Peyer's patch (tissue), 4 donors: ENCODE measurements around the gene POMP. TPM values are rescaled to one million over a fixed set of nuclear protein-coding genes. Genes with fewer than 3 reads are reported as not detected.

ENCODE experiments used
- DNase-seq, 3 donors: peaks; one replicate each; pipeline ENCODE4 v3.0.0-alpha.2; 2017 to 2019
- H3K27ac ChIP-seq, 4 donors: fragments of 200-600 bp; sonication (generic); one replicate each; pipeline ENCODE4 v1.5.1; 2016 to 2019
- H3K27me3 ChIP-seq, 2 donors: fragments of 200-600 bp; sonication (generic); one replicate each; pipeline ENCODE4 v1.5.1; 2019
- H3K36me3 ChIP-seq, 3 donors: fragments of 200-600 bp; sonication (generic); one replicate each; pipeline ENCODE4 v1.5.1; 2016 to 2019
- H3K4me1 ChIP-seq, 4 donors: fragments of 200-600 bp; sonication (generic); one replicate each; pipeline ENCODE4 v1.5.1; 2016 to 2019
- H3K4me3 ChIP-seq, 4 donors: fragments of 200-600 bp; sonication (generic); 1 replicate in 3 of 4; 2 replicates in 1 of 4; pipeline ENCODE4 v1.5.1; 2016 to 2019; ENCODE audit warnings: mild to moderate bottlenecking in 1 of 4
- H3K9me3 ChIP-seq, 4 donors: fragments of 200-600 bp; sonication (generic); one replicate each; pipeline ENCODE4 v1.5.1; 2016 to 2019; ENCODE audit warnings: mild to moderate bottlenecking in 1 of 4
- CTCF ChIP-seq, 6 experiments: fragments of 450-650 bp in 4 of 6; fragments of 200-600 bp in 2 of 6; sonication (generic) in 1 of 6; IDR thresholded peaks; one replicate each; pipeline ENCODE4 v1.5.1; 2017 to 2019; ENCODE audit warnings: antibody characterized with exemption in 6 of 6, mild to moderate bottlenecking in 3 of 6, moderate library complexity in 1 of 6
- POLR2A ChIP-seq, 2 donors: fragments of 450-650 bp; IDR thresholded peaks; one replicate each; pipeline ENCODE4 v1.5.1; 2017; ENCODE audit warnings: antibody characterized with exemption in 2 of 2, mild to moderate bottlenecking in 2 of 2, moderate library complexity in 2 of 2
- total RNA-seq, 4 donors: library from RNA; depleted of rRNA; stranded (reverse); fragments of >200 nt; gene quantifications; one replicate each; pipeline ENCODE4 v1.1.0, GENCODE V29; 2016

The POMP gene
- total RNA-seq, 4 donors from 2014 or later = 24.3 to 68.8 (median 43.2) TPM

DNA sequence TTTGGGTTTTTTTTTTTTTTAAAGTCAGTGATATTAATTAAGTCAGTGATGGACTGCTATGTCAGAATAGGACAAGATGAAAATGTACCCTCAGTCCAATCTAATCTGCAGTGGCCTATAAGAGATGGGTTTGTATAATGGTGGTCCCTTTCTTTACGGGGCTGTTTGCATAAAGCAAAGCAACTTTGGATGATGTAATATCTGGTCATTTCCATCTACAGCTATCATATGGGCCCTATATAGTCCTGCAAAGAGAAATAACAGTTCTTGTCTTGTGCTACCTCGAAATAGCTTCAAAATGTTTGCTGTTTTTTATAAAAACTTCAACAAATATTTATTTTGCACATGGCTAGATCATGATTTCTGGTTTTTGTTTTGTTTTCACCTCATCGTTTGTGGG is 20.2 kb upstream of the POMP start:
- H3K27ac ChIP-seq = peak overlapping the region in 1 of 4 donors; percentile 6
- TF ChIP-seq POLR2A (IDR thresholded peaks at IDR 0.05) = no peak
- no peak for TF ChIP-seq CTCF (IDR thresholded peaks at IDR 0.05)
- no peaks in the 10 kb centered on the region for H3K4me1 ChIP-seq

DNA sequence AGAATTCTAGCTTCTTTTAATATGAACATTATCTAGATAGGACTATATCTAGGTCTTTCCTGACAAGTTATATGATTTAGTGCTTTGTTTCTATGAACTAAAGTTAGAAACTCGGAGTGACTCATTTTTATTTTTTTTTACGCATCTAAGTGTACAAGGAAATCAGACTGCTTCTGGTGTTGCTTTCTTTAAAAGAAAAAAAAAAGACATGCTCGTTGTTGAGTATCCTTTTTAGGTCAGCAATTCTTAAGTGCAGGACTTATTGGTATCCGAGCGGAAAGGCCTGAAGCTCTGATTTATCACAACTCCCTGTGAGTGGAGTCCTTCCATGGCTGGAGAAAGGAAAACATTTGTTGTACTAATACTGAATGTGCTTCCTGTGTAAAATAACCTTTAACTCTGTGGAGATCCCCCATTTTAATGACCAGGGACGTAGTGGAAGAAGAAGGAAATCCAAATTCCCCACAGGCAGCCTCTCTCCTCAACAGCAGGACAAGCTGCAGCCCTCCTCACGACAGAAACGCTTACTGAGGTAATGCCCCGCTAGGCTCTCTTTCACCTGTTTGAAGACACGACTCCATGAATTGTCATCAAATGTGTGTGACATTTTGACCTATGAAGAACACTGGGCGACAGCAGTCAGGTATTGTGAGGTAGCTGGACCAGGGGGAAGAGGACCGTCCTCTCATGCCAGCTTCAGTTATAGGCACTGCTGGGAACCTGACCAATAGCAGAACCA is 17.9 kb upstream of the POMP start:
- Histone ChIP-seq H3K4me3 (no peak overlapping the region), H3K27me3 (no peaks in the 10 kb centered on the region), H3K36me3 (no peaks in the 10 kb centered on the region), H3K4me1 (no peaks in the 10 kb centered on the region), H3K9me3 (no peaks in the 10 kb centered on the region), H3K27ac (peak overlapping the region in 2 of 4 donors; percentile 11 to 21)
- DNase-seq = no peak
- TF ChIP-seq CTCF (IDR thresholded peaks at IDR 0.05) (no peak), POLR2A (IDR thresholded peaks at IDR 0.05) (no peak)

More for the DNA sequence above, 20.2 kb upstream of the POMP start:
- Histone ChIP-seq H3K4me3 (no peak overlapping the region), H3K36me3 (no peaks in the 10 kb centered on the region), H3K9me3 (no peaks in the 10 kb centered on the region), H3K27me3 (no peaks in the 10 kb centered on the region)
- no peak for DNase-seq

DNA sequence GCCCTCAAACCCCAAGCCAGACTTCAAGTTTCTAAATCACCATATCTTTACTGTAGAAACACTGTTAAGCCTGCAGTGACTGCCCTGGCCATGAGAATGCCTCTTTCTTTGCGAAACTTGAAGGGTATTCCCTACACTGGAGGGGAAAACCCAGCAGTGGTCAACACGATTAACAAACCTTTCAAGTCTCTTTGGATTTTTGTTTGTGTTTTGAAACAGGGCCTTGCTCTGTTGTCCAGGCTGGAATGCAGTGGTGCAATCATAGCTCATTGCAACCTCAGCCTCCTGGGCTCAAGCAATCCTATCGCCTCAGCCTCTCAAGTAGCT is 17.4 kb upstream of the POMP start:
- no peaks in the 10 kb centered on the region for H3K4me1 ChIP-seq
- TF ChIP-seq CTCF (IDR thresholded peaks at IDR 0.05) (no peak), POLR2A (IDR thresholded peaks at IDR 0.05) (no peak)
- no peaks in the 10 kb centered on the region for H3K27me3 ChIP-seq
- H3K9me3 ChIP-seq = no peaks in the 10 kb centered on the region
- DNase-seq = no peak
- no peak overlapping the region for H3K4me3 ChIP-seq
- H3K27ac ChIP-seq = peak overlapping the region in 2 of 4 donors; percentile 11 to 21
- H3K36me3 ChIP-seq = no peaks in the 10 kb centered on the region

- Histone ChIP-seq H3K27me3 (no peaks in the 10 kb centered on the region), H3K4me3 (no peak overlapping the region), H3K9me3 (no peaks in the 10 kb centered on the region), H3K36me3 (no peaks in the 10 kb centered on the region), H3K27ac (no peak overlapping the region), H3K4me1 (no peaks in the 10 kb centered on the region)
- DNase-seq = no peak
- TF ChIP-seq CTCF (IDR thresholded peaks at IDR 0.05) = no peak
- no peak for TF ChIP-seq POLR2A (IDR thresholded peaks at IDR 0.05)
Observed at GRCh38 chr13:28650284-28650683, 8.6 kb upstream of the POMP start.

DNA sequence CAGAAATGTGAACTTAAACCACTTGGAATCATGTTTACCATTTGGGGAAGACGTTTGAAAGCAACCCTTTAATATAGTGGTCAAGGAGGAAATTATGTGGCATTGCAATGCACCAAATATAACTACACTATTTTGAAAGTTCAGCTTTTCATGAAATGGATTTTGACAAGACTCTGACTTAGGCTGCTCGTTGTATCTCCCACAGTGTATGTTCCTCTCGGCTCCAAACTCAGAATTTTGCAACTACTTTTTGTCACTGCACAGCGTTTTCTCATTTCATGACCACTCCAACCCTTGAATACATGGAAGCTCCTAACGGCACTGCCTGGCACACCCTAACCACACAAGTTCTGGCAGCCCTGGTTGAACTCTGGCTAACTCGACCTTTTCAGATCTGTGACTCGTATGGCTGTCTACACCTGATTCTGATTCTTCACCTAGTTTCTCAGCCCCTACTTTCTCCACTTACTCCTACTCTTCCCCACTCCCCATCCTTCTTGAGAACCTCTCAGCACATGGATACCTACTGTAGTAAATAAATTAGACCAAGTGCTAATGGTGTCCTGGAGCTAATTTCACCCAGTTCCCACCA is 7.0 kb upstream of the POMP start:
- Histone ChIP-seq H3K9me3 (no peaks in the 10 kb centered on the region), H3K36me3 (no peaks in the 10 kb centered on the region), H3K27ac (no peak overlapping the region), H3K4me3 (no peak overlapping the region), H3K4me1 (peaks cover 0 to under 1% (median 0%) of the 10 kb centered on the region in 4 donors), H3K27me3 (no peaks in the 10 kb centered on the region)
- DNase-seq = no peak
- no peak for TF ChIP-seq CTCF (IDR thresholded peaks at IDR 0.05)
- TF ChIP-seq POLR2A (IDR thresholded peaks at IDR 0.05) = no peak
